Chondrocyte (in vitro differentiated cells): ENCODE results near the gene FAM83F. TPM values are rescaled to one million over a fixed set of nuclear protein-coding genes. Genes with fewer than 3 reads are reported as not detected.
"Not testable (repeated sequence)": the region's sequence is repeated elsewhere in the genome, so short reads cannot be mapped to it uniquely, and the experiment has no call there.

Experiments used
- DNase-seq: peaks from one replicate; pipeline ENCODE4 v3.0.0; 2021; ENCODE audit warnings: mixed read lengths, low spot score
- H3K27ac Mint-ChIP-seq: one replicate; pipeline ENCODE4 v1.8.0; 2021; ENCODE audit warnings: mild to moderate bottlenecking, moderate library complexity, mixed read lengths; ENCODE audit not compliant: unreplicated experiment
- H3K27me3 Mint-ChIP-seq: 2 replicates; pipeline ENCODE4 v1.8.0; 2021; ENCODE audit warnings: low read depth, mixed read lengths
- H3K36me3 Mint-ChIP-seq: 2 replicates; pipeline ENCODE4 v1.8.0; 2021; ENCODE audit warnings: low read depth, mixed read lengths
- H3K4me1 Mint-ChIP-seq: 2 replicates; pipeline ENCODE4 v1.8.0; 2021; ENCODE audit warnings: low read depth, mild to moderate bottlenecking, mixed read lengths
- H3K4me3 Mint-ChIP-seq: one replicate; pipeline ENCODE4 v1.8.0; 2021; ENCODE audit warnings: mild to moderate bottlenecking, moderate library complexity, mixed read lengths; ENCODE audit not compliant: unreplicated experiment
- H3K9me3 Mint-ChIP-seq: 2 replicates; pipeline ENCODE4 v1.8.0; 2021; ENCODE audit warnings: low read depth, mixed read lengths
- CTCF ChIP-seq: fragments of 200-600 bp; sonication (generic); IDR thresholded peaks from 2 replicates; pipeline ENCODE4 v1.5.0; 2021; ENCODE audit warnings: antibody characterized with exemption, mild to moderate bottlenecking, moderate library complexity
- total RNA-seq: library from RNA; stranded (reverse); gene quantifications from 3 replicates; pipeline ENCODE4 v1.2.1, GENCODE V29; 2021

Gene FAM83F
- total RNA-seq, 1 donor from 2014 or later: 0.22 TPM

DNA sequence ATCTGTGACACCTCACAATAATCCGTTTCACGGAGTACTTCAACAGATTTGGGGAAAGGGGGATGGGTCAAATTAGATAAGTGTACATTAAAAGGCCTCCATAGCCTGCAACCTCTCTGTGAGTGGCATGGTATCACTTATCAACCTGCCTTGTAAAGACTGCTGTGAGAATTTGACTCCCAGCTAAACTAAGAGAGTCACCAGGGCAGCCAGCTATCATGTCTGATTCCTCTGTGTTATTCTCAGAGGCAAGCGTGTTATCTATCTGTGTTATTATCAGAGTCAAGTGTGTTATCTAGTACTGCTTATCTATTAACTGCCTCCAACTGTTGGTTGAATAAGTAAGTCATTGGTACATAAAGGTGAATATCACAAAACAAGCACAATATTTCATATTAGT, 4.1 kb upstream of the FAM83F start:
- DNase-seq: no peak
- TF ChIP-seq CTCF: no peak
- H3K36me3 Mint-ChIP-seq: no peaks in the 10 kb centered on the region
- H3K9me3 Mint-ChIP-seq: no peaks in the 10 kb centered on the region
- H3K27ac Mint-ChIP-seq: no peak overlapping the region
- peaks cover 6% of the 10 kb centered on the region for H3K4me1 Mint-ChIP-seq
- H3K27me3 Mint-ChIP-seq: peaks cover 7% of the 10 kb centered on the region
- no peak overlapping the region for H3K4me3 Mint-ChIP-seq

DNA sequence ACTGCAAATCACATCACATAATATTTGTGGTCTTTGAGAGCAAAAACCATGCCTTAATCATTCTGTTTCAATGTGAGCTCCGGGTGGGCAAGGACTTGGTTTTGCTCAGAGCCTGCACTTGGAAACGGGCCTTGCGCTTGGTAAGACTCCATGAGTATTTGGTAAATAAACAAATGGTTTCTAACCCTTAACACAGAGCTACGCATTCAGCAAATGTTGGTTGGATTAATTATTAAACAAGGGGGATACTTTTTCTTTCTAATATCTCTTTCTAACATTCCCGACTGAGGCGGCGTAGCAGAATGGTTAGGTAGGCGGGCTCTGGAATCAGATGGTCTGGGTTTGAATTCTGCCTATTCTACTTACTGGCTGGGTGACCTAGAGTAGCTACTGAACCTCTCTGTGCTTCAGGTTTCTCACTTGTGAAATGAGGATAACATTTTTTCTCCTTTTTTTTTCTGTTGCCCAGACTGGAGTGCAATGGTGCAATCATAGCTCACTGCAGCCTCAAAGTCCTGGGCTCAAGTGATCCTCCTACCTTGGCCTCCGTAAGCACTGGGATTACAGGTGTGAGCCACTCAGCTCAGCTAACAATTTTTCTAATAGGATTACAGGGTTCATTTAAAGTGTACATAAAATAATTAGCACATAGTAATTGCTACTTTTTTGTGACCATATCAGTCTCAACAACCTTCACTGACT, 3.4 kb upstream of the FAM83F start:
- H3K27me3 Mint-ChIP-seq: peaks cover 9% of the 10 kb centered on the region
- H3K4me3 Mint-ChIP-seq: no peak overlapping the region
- no peaks in the 10 kb centered on the region for H3K9me3 Mint-ChIP-seq
- H3K36me3 Mint-ChIP-seq: no peaks in the 10 kb centered on the region
- no peak for TF ChIP-seq CTCF
- peaks cover 6% of the 10 kb centered on the region for H3K4me1 Mint-ChIP-seq
- DNase-seq: no peak
- H3K27ac Mint-ChIP-seq: no peak overlapping the region

GRCh38 chr22:39992088-39992826, 2.5 kb upstream of the FAM83F start:
- no peak for DNase-seq
- no peaks in the 10 kb centered on the region for H3K9me3 Mint-ChIP-seq
- no peak overlapping the region for H3K4me3 Mint-ChIP-seq
- H3K36me3 Mint-ChIP-seq: no peaks in the 10 kb centered on the region
- no peak overlapping the region for H3K27ac Mint-ChIP-seq
- H3K27me3 Mint-ChIP-seq: peaks cover 9% of the 10 kb centered on the region
- peaks cover 10% of the 10 kb centered on the region for H3K4me1 Mint-ChIP-seq
- TF ChIP-seq CTCF: no peak

DNA sequence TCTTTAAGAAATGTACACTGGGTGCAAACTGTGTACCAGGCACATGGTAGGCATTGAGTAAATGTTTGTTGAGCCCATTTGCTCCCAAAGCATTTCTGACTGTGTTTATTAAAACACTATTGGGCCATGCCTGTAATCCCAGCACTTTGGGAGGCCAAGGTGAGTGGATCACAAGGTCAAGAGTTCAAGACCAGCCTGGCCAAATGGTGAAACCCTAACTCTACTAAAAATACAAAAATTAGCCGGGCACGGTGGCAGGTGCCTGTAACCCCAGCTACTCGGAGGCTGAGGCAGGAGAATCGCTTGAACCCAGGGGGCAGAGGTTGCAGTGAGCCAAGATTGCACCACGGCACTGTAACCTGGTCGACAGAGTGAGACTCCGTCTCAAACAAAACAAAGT, 1.9 kb upstream of the FAM83F start:
- H3K4me3 Mint-ChIP-seq, DNase-seq, H3K9me3 Mint-ChIP-seq, H3K36me3 Mint-ChIP-seq, H3K27ac Mint-ChIP-seq, H3K27me3 Mint-ChIP-seq: not testable (repeated sequence)
- peaks cover 17% of the 10 kb centered on the region for H3K4me1 Mint-ChIP-seq

DNA sequence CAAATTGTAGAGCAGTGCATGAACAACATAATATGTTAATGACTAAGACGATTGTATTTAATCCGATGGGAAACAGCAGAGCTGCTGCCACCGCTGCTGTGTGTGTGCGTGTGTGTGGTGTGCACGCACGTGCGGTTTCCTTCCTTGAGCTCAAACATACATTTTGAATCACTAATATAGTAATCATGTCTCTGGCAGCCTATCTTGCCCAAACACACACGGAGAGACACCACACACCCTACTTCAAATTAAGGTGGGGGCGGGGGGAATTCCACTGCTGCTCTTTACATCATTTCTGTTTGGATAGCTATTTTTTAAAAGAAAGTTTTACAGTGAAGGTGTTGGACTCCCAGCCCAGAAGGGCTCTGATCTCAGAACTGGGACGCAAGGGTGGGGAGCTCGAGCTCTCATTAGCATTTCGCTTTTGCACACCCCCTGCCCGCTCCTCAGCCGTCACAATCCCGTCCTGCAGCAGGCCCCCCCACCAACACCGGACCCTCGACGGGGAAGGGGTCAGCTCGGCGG, 651 bp upstream of the FAM83F start:
- DNase-seq: no peak
- no peaks in the 10 kb centered on the region for H3K36me3 Mint-ChIP-seq
- H3K4me1 Mint-ChIP-seq: peaks cover 21% of the 10 kb centered on the region
- peaks cover 2% of the 10 kb centered on the region for H3K27me3 Mint-ChIP-seq
- no peak for TF ChIP-seq CTCF
- H3K4me3 Mint-ChIP-seq: no peak overlapping the region
- H3K9me3 Mint-ChIP-seq: no peaks in the 10 kb centered on the region
- H3K27ac Mint-ChIP-seq: no peak overlapping the region
